Stomach (tissue), 4 donors: ENCODE data around the gene ADD1.

Source experiments
- POLR2AphosphoS5 ChIP-seq, 3 donors: sonication (generic); formaldehyde crosslinking; IDR thresholded peaks; one replicate each; pipeline ENCODE4 v1.6.1; 2016; ENCODE audit warnings: antibody characterized with exemption in 3 of 3
- TF ChIP-seq, protein P1 (sequence below), 7 experiments: fragments of 450-650 bp in 4 of 7; fragments of 200-600 bp in 3 of 7; sonication (generic) in 3 of 7; IDR thresholded peaks; one replicate each; pipeline ENCODE4 v1.5.1; 2016 to 2019; ENCODE audit warnings: antibody characterized with exemption in 7 of 7, control low read depth in 2 of 7, mild to moderate bottlenecking in 1 of 7

DNA sequence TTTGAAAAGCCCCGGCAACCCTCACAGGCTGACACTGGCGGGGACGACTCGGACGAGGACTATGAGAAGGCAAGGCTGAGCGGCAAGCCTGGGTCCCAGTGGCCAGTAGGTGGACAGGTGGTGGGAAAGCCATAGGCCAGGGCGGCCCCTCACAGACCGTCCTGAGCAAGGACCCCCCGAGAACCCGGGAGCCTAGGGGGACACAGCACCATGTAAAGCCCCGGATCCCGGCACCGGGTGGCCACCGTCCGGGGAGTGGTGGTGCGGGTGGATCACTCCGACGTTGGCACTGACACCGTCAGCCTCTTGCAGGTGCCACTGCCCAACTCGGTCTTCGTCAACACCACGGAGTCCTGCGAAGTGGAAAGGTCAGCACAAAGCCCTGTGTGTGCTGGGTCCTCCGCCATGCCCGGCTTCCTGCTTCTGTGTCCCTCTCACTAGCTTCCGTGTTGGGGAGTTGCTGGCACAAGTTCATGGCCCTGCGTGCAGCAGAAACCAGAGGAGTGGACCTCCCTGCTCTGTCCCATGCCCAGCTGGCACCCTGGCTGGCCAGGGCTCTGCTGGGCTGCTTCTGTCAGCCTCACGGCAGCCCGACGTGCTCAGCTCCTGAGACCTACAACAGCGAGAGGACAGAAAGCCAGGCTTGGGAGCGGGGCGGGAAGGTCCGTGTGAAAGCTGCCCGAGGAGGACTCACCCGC, 11.9 kb upstream of the ADD1 start:
- no peak for TF ChIP-seq POLR2AphosphoS5 (IDR thresholded peaks at IDR 0.05)
- TF ChIP-seq, protein P1, sequence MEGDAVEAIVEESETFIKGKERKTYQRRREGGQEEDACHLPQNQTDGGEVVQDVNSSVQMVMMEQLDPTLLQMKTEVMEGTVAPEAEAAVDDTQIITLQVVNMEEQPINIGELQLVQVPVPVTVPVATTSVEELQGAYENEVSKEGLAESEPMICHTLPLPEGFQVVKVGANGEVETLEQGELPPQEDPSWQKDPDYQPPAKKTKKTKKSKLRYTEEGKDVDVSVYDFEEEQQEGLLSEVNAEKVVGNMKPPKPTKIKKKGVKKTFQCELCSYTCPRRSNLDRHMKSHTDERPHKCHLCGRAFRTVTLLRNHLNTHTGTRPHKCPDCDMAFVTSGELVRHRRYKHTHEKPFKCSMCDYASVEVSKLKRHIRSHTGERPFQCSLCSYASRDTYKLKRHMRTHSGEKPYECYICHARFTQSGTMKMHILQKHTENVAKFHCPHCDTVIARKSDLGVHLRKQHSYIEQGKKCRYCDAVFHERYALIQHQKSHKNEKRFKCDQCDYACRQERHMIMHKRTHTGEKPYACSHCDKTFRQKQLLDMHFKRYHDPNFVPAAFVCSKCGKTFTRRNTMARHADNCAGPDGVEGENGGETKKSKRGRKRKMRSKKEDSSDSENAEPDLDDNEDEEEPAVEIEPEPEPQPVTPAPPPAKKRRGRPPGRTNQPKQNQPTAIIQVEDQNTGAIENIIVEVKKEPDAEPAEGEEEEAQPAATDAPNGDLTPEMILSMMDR (IDR thresholded peaks at IDR 0.05) = no peak
